H1 (cell line): ENCODE measurements around the gene CUL1.

Source experiments
- CBX5 ChIP-seq: fragments of 300-800, 300-1000 bp; sonication (generic); IDR thresholded peaks from 2 replicates; pipeline ENCODE4 v1.7.1; 2016; ENCODE audit warnings: antibody characterized with exemption, low read length, low read depth
- CTCF ChIP-seq, 3 experiments: IDR thresholded peaks; 1 replicate in 2 of 3; 2 replicates in 1 of 3; pipeline versions ENCODE4 v1.5.1 to v1.6.1; 2011; ENCODE audit warnings: low read length in 3 of 3, mild to moderate bottlenecking in 3 of 3, inconsistent platforms in 2 of 3, low read depth in 1 of 3, moderate library complexity in 1 of 3; ENCODE audit not compliant: insufficient read depth in 1 of 3; ENCODE audit errors: control extremely low read depth in 1 of 3
- EP300 ChIP-seq, 2 experiments: IDR thresholded peaks; 1 replicate in 1 of 2; 2 replicates in 1 of 2; pipeline ENCODE4 v1.6.1; 2011 to 2012; ENCODE audit warnings: low read depth in 2 of 2, low read length in 2 of 2, mild to moderate bottlenecking in 2 of 2, borderline replicate concordance in 1 of 2, inconsistent platforms in 1 of 2, moderate library complexity in 1 of 2
- MAX ChIP-seq: IDR thresholded peaks from 2 replicates; pipeline ENCODE4 v1.6.1; 2012; ENCODE audit warnings: inconsistent platforms
- POLR2A ChIP-seq, 2 experiments: IDR thresholded peaks; 1 replicate in 1 of 2; 2 replicates in 1 of 2; pipeline ENCODE4 v1.6.1; 2011; ENCODE audit warnings: low read depth in 2 of 2, low read length in 2 of 2, mild to moderate bottlenecking in 2 of 2; ENCODE audit errors: control extremely low read depth in 1 of 2
- POLR2AphosphoS5 ChIP-seq: IDR thresholded peaks from 2 replicates; pipeline ENCODE4 v1.6.1; 2011; ENCODE audit warnings: low read depth, low read length
- RAD21 ChIP-seq, 2 experiments: IDR thresholded peaks in 1 of 2; conservative IDR thresholded peaks in 1 of 2; 2 replicates each; pipeline ENCODE4 v1.6.1; 2011; ENCODE audit warnings: low read depth in 2 of 2, low read length in 2 of 2, improper control_type of control experiment in 1 of 2, inconsistent platforms in 1 of 2, mild to moderate bottlenecking in 1 of 2, moderate library complexity in 1 of 2
- TAF1 ChIP-seq: IDR thresholded peaks from 2 replicates; pipeline ENCODE4 v1.6.1; 2011; ENCODE audit warnings: mild to moderate bottlenecking, low read depth, low read length

GRCh38 chr7:148695953-148696352 is 2.8 kb upstream of the CUL1 start:
- no peak for TF ChIP-seq CTCF (IDR thresholded peaks at IDR 0.05; ENCODE audit: control extremely low read depth in 1 of 3, insufficient read depth in 1 of 3, low read depth in 1 of 3, low read length in 3 of 3)
- no peak for TF ChIP-seq CBX5
- TF ChIP-seq TAF1 = no peak
- no peak for TF ChIP-seq RAD21 (IDR thresholded peaks at IDR 0.05 in 1 of 2, conservative IDR thresholded peaks at IDR 0.05 in 1 of 2; ENCODE audit: low read depth in 2 of 2, low read length in 2 of 2)
- no peak for TF ChIP-seq POLR2A (IDR thresholded peaks at IDR 0.05; ENCODE audit: control extremely low read depth in 1 of 2, low read depth in 2 of 2, low read length in 2 of 2)
- TF ChIP-seq MAX = no peak
- TF ChIP-seq POLR2AphosphoS5 = no peak
- TF ChIP-seq EP300 (IDR thresholded peaks at IDR 0.05; ENCODE audit: borderline replicate concordance in 1 of 2, low read depth in 2 of 2, low read length in 2 of 2) = no peak
